Glutamatergic neuron (in vitro differentiated cells): ENCODE results near the gene CC2D1A. TPM values are rescaled to one million over a fixed set of nuclear protein-coding genes. Genes with fewer than 3 reads are reported as not detected.

ENCODE experiments used
- DNase-seq: peaks from one replicate; pipeline ENCODE4 v3.0.0; 2022
- H3K27ac Mint-ChIP-seq: one replicate; pipeline ENCODE4 v1.8.0; 2020; ENCODE audit warnings: mild to moderate bottlenecking, mixed read lengths, inconsistent platforms; ENCODE audit not compliant: unreplicated experiment
- H3K27me3 Mint-ChIP-seq: one replicate; pipeline ENCODE4 v1.8.0; 2020; ENCODE audit warnings: mild to moderate bottlenecking, moderate library complexity, mixed read lengths, inconsistent platforms; ENCODE audit not compliant: unreplicated experiment
- H3K36me3 Mint-ChIP-seq: one replicate; pipeline ENCODE4 v1.8.0; 2020; ENCODE audit warnings: mild to moderate bottlenecking, mixed read lengths, inconsistent platforms; ENCODE audit not compliant: unreplicated experiment
- H3K4me1 Mint-ChIP-seq: one replicate; pipeline ENCODE4 v1.8.0; 2020; ENCODE audit warnings: mild to moderate bottlenecking, low read depth, mixed read lengths, inconsistent platforms; ENCODE audit not compliant: unreplicated experiment
- H3K4me3 Mint-ChIP-seq: one replicate; pipeline ENCODE4 v1.8.0; 2020; ENCODE audit warnings: mild to moderate bottlenecking, mixed read lengths, inconsistent platforms; ENCODE audit not compliant: unreplicated experiment
- H3K9me3 Mint-ChIP-seq: one replicate; pipeline ENCODE4 v1.8.0; 2020; ENCODE audit warnings: mild to moderate bottlenecking, moderate library complexity, mixed read lengths, inconsistent platforms; ENCODE audit not compliant: unreplicated experiment
- total RNA-seq: library from RNA; stranded (reverse); fragmentation: NEBNext Ultra II Directional; extraction: Animal tissue kit (Norgen Biotek cat#: 25700); gene quantifications from one replicate; pipeline ENCODE4 v1.2.1, GENCODE V29; 2021; ENCODE audit not compliant: unreplicated experiment
- TF ChIP-seq, protein P1 (sequence below): fragments of 200-600 bp; sonication (generic); IDR thresholded peaks from one replicate; pipeline ENCODE4 v1.5.0; 2021; ENCODE audit not compliant: partially characterized antibody, unreplicated experiment

The CC2D1A gene
- total RNA-seq, 1 donor from 2014 or later: 56.3 TPM

DNA sequence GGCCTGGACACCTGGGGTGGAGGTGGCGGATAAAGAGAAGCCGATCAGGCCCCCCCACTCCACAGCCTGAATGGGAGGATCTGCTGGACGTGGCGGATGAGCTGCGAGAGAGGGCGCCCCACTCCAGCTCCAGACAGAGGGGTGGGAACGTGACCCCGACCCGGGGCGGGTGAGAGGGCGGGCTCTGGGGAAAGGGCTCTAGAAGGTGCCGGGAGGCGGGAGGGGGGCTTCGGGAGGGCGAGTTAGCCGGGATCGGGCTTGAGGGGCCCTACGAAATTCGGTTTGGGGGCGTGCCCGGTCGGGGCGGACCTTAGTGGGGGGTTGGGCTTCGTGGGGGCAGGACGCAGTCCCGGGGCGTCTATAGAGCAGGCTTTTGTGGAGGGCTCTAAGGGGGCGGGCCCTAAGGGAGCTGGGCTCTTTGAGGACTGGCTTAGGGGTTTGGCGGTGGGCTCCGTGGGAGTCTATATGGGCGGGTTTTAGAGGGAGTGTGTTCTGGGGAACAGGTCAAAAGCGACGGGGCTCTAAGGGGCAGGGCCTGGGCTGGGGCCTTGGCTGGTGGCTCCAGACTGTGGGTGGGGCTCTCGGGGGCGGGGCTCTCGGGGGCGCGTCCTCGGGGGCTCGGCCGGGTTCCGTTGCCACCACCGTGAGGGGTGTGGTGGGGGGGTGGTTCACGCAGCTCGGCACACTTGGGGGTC lies 33.2 kb upstream of the CC2D1A start:
- Mint-ChIP-seq H3K36me3 (no peaks in the 10 kb centered on the region), H3K27me3 (peaks cover 24% of the 10 kb centered on the region), H3K4me3 (no peak overlapping the region), H3K27ac (no peak overlapping the region), H3K4me1 (peaks cover 4% of the 10 kb centered on the region), H3K9me3 (peaks cover 3% of the 10 kb centered on the region)
- TF ChIP-seq, protein P1, sequence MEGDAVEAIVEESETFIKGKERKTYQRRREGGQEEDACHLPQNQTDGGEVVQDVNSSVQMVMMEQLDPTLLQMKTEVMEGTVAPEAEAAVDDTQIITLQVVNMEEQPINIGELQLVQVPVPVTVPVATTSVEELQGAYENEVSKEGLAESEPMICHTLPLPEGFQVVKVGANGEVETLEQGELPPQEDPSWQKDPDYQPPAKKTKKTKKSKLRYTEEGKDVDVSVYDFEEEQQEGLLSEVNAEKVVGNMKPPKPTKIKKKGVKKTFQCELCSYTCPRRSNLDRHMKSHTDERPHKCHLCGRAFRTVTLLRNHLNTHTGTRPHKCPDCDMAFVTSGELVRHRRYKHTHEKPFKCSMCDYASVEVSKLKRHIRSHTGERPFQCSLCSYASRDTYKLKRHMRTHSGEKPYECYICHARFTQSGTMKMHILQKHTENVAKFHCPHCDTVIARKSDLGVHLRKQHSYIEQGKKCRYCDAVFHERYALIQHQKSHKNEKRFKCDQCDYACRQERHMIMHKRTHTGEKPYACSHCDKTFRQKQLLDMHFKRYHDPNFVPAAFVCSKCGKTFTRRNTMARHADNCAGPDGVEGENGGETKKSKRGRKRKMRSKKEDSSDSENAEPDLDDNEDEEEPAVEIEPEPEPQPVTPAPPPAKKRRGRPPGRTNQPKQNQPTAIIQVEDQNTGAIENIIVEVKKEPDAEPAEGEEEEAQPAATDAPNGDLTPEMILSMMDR: no peak
- DNase-seq: no peak

DNA sequence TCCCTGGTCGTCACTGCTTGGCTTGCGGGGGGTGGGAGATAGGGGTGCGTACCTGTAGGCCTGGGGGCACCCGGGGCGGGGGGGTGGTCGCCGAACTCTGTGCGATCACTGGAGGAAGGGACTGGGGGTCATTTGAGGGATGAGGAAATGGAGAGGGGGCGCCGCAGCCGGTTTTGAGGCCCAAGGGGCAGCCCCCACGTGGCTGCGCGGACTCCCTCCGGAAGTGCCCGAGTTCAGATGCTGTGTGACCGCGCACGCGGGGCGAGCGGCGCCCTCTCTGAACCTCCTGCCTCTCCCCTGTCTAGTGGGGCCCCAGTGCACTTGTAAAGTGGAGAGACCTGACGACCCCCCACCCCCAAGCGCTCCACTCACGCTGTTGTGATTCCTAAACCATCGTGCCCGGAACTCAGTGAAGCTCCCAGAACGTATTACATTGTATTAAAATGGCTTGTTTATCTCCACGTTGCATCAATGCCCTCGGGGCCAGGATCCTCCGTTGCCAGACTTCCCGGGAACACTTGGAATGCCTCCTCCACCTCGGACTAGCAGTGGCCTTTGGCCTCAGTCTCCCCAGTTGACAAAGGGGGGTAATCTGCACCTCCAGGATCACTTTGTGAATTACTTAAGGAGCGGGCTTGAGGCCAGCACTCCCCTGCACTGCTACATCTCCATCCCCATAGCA lies 32.0 kb upstream of the CC2D1A start:
- no peak overlapping the region for H3K4me3 Mint-ChIP-seq
- no peak for DNase-seq
- H3K4me1 Mint-ChIP-seq: peaks cover 4% of the 10 kb centered on the region
- H3K9me3 Mint-ChIP-seq: peaks cover 3% of the 10 kb centered on the region
- H3K36me3 Mint-ChIP-seq: no peaks in the 10 kb centered on the region
- no peak overlapping the region for H3K27ac Mint-ChIP-seq
- TF ChIP-seq, protein P1: no peak
- H3K27me3 Mint-ChIP-seq: peaks cover 21% of the 10 kb centered on the region

DNA sequence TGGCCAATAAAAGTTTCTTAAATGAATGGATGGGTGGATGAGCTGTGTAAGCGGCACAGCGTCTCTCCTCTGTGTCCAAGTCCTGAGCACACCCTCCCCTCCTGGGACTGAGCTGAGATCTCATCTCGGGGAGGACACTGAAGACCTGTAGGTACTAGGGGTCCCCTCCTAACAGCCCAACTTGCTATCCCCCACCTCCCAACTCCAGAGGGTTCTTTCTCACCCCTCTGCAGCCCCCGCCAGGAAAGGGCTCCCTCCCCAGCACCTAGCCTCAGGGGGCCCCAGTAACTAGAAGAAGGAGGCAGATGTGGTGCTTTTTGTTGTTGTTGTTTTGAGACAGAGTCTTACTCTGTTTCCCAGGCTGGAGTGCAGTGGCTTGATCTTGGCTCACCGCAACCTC lies 30.2 kb upstream of the CC2D1A start:
- TF ChIP-seq, protein P1: no peak
- no peak overlapping the region for H3K4me3 Mint-ChIP-seq
- H3K4me1 Mint-ChIP-seq: peaks cover 8% of the 10 kb centered on the region
- H3K9me3 Mint-ChIP-seq: peaks cover 6% of the 10 kb centered on the region
- H3K27me3 Mint-ChIP-seq: peaks cover 13% of the 10 kb centered on the region
- no peak overlapping the region for H3K27ac Mint-ChIP-seq
- no peaks in the 10 kb centered on the region for H3K36me3 Mint-ChIP-seq
- DNase-seq: no peak

DNA sequence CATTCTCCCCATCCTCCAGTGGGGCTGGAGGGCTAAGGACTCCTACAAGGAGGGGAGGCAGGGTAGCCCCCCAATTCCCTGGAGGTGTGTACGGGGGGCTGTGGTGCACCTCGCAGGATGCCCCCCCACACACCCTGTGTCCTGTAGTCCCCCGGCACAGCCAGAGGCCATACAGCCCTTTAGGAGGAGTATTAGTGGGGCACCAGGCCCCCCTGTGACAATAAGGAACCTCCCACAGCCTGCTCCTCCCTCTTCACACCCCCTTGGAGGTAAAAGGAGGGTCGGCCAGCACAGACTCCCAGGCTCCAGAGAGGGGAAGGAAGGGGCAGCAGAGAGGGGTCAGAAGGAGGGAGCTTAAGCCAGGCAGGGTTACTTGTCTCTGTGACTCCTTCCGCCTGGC lies 29.2 kb upstream of the CC2D1A start, which contains the start of gene NANOS3:
TSS of gene NANOS3 (plus strand) at position 301 of the 400 bp plus-strand sequence. CDS start 115 bp downstream, outside the sequence.
- Mint-ChIP-seq H3K4me1 (peaks cover 6% of the 10 kb centered on the region), H3K4me3 (no peak within 1 kb of the TSS), H3K27ac (no peak within 1 kb of the TSS), H3K9me3 (peaks cover 2% of the 10 kb centered on the region), H3K36me3 (no peaks in the 10 kb centered on the region), H3K27me3 (peaks cover 11% of the 10 kb centered on the region)
- TF ChIP-seq, protein P1: no peak
- no peak for DNase-seq

DNA sequence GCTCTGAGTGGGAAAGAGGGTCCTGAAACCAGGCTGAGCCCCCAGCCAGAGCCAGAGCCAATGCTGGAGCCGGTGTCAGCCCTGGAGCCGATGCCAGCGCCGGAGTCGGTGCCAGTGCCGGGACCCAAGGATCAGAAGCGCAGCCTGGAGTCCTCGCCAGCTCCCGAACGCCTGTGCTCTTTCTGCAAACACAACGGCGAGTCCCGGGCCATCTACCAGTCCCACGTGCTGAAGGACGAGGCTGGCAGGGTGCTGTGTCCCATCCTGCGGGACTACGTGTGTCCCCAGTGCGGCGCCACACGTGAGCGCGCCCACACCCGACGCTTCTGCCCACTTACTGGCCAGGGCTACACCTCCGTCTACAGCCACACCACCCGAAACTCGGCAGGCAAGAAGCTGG lies 28.7 kb upstream of the CC2D1A start:
- Mint-ChIP-seq H3K9me3 (peaks cover 2% of the 10 kb centered on the region), H3K27ac (no peak overlapping the region), H3K4me3 (no peak overlapping the region), H3K27me3 (peaks cover 9% of the 10 kb centered on the region), H3K4me1 (peaks cover 6% of the 10 kb centered on the region), H3K36me3 (no peaks in the 10 kb centered on the region)
- TF ChIP-seq, protein P1: no peak
- no peak for DNase-seq
